Airway epithelial cell (primary cell): Measurements from ENCODE around the gene CACNA1G. TPM values are rescaled to one million over a fixed set of nuclear protein-coding genes. Genes with fewer than 3 reads are reported as not detected.

Source experiments
- total RNA-seq: library from RNA; depleted of rRNA; stranded (reverse); fragments of >200 nt; gene quantifications from 2 replicates; pipeline ENCODE4 v1.2.3, GENCODE V29; 2015

Gene CACNA1G
- total RNA-seq = 0.05 TPM in 1 of 2 replicates, not detected in the other

DNA sequence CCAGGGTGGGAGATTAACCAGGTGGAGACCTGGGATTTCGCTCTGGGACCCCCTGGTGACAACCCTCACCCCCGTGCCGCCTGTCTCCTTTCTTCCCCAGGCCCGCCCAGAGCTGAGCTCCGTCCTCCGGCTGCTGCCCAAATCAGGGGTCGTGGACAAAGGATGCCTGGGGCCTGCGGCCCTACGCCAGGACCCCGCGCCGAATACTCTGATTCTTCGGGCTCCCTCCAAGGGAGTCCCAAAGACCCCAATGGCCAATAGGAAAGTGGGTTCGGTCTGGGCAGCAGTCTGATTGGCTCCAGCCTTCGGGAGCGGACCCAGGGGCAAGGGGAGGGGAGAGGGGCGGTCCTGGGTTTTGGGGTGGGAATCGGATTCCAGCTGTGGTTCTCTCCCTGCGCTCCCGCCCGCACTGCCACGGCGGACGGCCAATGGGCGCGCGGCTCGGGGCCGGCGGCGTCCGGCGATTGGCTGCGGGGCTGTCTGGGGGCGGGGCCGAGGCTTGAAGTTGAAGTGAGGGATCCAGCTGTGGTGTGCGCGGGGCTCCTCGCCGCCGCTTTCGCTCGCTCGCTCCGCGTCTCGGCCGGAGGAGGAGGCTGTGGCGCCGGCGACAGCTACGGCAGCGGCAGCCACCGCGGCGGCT is at the start of gene CACNA1G:
CACNA1G (plus strand) TSS at position 531 of the 640 bp plus-strand sequence. CDS start 745 bp downstream, outside the sequence.

DNA sequence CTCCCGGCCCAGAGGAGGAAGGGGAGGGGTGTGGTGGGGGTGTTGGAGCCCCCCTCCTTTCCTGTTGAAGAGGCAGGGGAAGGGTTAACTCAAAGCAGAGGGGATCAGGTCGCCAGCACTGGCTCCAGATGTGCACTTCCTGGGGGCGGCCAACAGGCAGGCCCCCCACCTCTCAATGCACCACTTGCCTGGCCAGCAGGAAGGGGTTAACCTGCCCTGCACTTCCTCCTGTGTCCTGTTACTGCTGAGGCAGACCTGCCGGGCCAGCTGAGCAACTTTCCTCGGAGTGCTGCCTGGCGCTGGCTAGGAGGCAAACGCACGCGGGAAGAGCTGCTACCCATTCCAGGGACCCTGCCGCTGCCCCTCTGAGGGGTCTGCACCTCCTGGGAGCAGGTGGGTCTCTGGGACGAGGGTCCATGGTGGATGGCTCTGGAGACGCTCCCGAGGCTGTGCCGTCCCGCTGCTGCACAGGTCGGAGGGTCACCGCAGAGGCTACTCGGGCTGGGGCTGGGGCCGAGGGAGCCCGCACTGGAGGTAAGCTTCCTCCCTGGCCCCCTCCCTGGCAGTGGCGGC is 28.0 kb upstream of the CACNA1G start, which contains the start of gene EPN3:
EPN3 (plus strand) TSS at position 284 of the 573 bp plus-strand sequence. CDS start 3,822 bp downstream, outside the sequence.

DNA sequence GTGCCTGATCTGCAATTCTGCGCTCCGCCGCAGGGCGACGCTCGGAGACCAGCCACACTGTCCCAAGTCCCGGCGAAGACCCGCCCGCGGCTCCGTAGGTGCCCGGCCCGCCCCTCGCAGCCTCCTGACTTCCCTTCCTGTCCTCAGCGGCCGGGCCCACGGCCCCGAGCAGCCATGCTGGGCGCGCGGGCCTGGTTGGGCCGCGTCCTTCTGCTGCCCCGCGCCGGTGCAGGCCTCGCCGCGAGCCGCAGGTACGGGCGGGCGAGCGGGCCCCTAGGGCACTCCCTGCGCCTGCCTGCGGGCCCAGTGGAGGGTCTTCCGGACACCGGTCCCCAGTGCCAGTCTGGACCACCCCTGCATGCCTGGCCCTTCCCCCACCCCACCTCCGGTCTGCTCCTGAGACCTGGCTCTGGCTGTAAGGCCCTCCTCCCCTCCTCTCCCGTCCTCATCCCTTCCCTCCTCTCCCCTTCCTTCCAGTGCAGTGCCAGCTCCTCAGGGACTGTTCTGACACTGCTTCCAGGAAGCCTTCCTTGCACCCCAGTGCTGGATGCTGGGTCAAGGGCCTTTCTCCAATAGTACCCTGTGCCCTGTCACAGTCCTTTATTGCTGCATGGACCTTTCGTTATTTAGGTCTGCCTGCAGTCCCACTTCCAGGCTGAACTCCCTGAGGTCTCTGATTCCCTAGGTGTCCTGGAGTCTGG is 13.3 kb upstream of the CACNA1G start, which contains the start of gene SPATA20:
SPATA20 (plus strand) TSS at position 140 of the 701 bp plus-strand sequence; CDS start at position 175, 35 bp downstream.

DNA sequence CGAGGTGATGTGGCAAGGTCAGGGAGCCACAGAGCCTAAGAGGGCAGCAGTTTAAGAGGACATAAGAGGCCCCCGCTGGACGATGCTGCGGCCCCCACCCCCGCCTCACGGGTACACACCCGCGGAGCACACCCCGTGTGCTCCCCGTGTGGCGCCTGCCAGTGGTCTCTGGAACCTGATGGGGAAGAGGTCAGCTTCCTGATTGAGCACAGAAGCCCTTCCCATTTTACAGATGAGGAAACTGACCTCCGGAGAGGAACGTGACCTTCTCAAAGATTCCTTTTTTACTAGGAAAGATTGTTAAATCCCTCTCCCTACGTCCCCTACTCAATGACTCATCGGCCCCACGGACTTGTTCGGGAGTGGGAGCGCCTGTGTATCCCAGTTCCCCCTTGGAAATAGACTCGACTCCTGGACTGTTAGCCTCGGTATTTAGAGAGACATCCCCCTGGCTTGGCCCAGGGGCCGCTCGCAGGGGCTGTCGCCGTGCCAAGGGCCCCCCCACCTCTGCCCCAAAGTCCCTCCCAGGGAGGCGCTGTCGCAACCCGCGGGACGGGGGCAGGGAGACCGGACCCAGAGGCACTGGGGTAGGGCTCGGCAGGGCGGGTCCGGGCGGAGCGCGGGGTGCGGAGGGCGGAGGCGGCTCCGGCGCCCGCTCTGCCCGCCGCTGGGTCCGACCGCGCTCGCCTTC is 73.9 kb downstream of the CACNA1G start, which contains the start of gene ABCC3:
ABCC3 (plus strand) TSS at position 658 of the 691 bp plus-strand sequence. CDS start 56 bp downstream, outside the sequence.

Other genes with a start within 250 kb of the CACNA1G start
- gene XYLT2, start 214.6 kb upstream of the CACNA1G start, total RNA-seq = 43.9 and 59.2 TPM in 2 replicates
- gene MRPL27, start 187.5 kb upstream of the CACNA1G start, total RNA-seq = 90.5 and 97.3 TPM in 2 replicates
- gene EME1, start 187.5 kb upstream of the CACNA1G start, total RNA-seq = 4.9 and 5.6 TPM in 2 replicates
- gene LRRC59, start 163.2 kb upstream of the CACNA1G start, total RNA-seq = 161 and 163 TPM in 2 replicates
- 23.7 and 46.3 TPM in 2 replicates for gene ACSF2, start 134.5 kb upstream of the CACNA1G start, total RNA-seq
- gene CHAD, start 91.8 kb upstream of the CACNA1G start, total RNA-seq = not detected in 2 replicates
- 12.8 and 15.0 TPM in 2 replicates for gene RSAD1, start 81.9 kb upstream of the CACNA1G start, total RNA-seq
- gene MYCBPAP, start 52.3 kb upstream of the CACNA1G start, total RNA-seq = 0.60 TPM in 1 of 2 replicates, not detected in the other
- gene EPN3, start 28.0 kb upstream of the CACNA1G start, total RNA-seq = 30.8 and 61.9 TPM in 2 replicates
- 34.8 and 35.6 TPM in 2 replicates for gene SPATA20, start 13.5 kb upstream of the CACNA1G start, total RNA-seq
- 13.3 and 13.7 TPM in 2 replicates for gene ABCC3, start 74.2 kb downstream of the CACNA1G start, total RNA-seq
- gene ANKRD40, start 147.2 kb downstream of the CACNA1G start, total RNA-seq = 18.7 and 19.9 TPM in 2 replicates
- gene LUC7L3, start 158.9 kb downstream of the CACNA1G start, total RNA-seq = 22.3 and 26.0 TPM in 2 replicates
- gene ANKRD40CL, start 206.8 kb downstream of the CACNA1G start, total RNA-seq = not detected in 2 replicates